Central memory CD8-positive, alpha-beta T cell (primary cell): Measurements from ENCODE around the gene RAP1GAP.

ENCODE experiments used
- ATAC-seq: fragments of 150-1000 bp; cut with Tn5 transposase; replicated peaks from 2 replicates; pipeline ENCODE4 v1.10.0; 2022; ENCODE audit warnings: mild to moderate bottlenecking, moderate FRiP score, moderate number of reproducible peaks; ENCODE audit not compliant: poor library complexity, severe bottlenecking; ENCODE audit errors: extremely low read depth
- DNase-seq, 2 donors: peaks; one replicate each; pipeline ENCODE4 v3.0.0; 2021; ENCODE audit warnings: low spot score in 2 of 2
- H3K27ac Mint-ChIP-seq: one replicate; pipeline ENCODE4 v1.8.0; 2022; ENCODE audit warnings: low read depth, mild to moderate bottlenecking, moderate library complexity, mixed read lengths
- H3K27me3 Mint-ChIP-seq: one replicate; pipeline ENCODE4 v1.8.0; 2022; ENCODE audit warnings: mixed read lengths
- H3K36me3 Mint-ChIP-seq: one replicate; pipeline ENCODE4 v1.8.0; 2022; ENCODE audit warnings: mild to moderate bottlenecking, moderate library complexity, mixed read lengths; ENCODE audit not compliant: insufficient read depth
- H3K4me1 Mint-ChIP-seq: one replicate; pipeline ENCODE4 v1.8.0; 2022; ENCODE audit warnings: mixed read lengths
- H3K4me3 Mint-ChIP-seq: one replicate; pipeline ENCODE4 v1.8.0; 2022; ENCODE audit warnings: mild to moderate bottlenecking, moderate library complexity, mixed read lengths
- H3K9me3 Mint-ChIP-seq: one replicate; pipeline ENCODE4 v1.8.0; 2022; ENCODE audit warnings: mixed read lengths

Gene RAP1GAP

DNA sequence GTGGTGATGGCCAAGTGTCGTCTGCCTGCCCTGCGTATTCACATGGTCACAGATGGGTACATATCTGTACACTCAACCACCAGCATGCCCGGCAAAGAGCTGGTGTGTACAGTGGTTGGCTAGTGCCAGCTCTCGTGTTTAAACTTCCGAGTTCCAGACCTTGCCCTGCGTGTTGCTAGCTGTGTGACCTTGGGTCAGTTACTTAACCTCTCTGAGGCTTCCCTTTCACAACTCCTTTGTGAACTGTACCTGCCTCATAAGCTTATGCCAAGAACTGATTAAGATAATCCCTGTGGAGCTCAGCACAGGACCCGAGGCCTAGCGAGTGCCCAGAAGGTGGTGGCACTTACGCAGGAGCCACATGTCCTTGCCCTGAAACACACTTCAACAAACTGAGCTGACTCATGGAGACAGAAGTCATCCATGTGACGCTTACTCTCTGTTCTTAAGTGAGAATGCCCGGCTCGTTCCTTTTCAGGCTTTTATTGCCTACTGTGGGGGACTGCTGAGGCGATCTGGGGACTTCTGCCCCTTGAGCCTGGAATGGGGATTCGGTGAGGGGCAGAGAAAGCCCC is 104.5 kb downstream of the RAP1GAP start:
- H3K27ac Mint-ChIP-seq: no peak overlapping the region
- H3K36me3 Mint-ChIP-seq: no peaks in the 10 kb centered on the region

DNA sequence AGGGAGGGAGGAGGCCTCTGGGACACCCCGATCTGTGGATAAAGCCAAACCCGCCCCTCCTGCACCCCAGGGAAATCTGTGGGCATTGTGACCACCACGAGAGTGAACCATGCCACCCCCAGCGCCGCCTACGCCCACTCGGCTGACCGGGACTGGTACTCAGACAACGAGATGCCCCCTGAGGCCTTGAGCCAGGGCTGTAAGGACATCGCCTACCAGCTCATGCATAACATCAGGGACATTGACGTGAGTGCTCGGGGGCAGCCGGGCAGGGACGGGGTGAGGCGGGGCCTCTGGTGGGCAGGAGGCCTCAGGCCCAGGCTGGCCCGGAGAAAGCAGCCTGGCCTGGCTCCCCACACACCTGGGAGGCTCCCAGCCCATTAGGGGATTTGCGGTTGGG is 105.2 kb downstream of the RAP1GAP start:
- ATAC-seq: no peak
- no peaks in the 10 kb centered on the region for H3K9me3 Mint-ChIP-seq
- no peaks in the 10 kb centered on the region for H3K4me1 Mint-ChIP-seq
- peaks cover 20% of the 10 kb centered on the region for H3K27me3 Mint-ChIP-seq
- DNase-seq: no peak
- H3K4me3 Mint-ChIP-seq: no peak overlapping the region
- no peaks in the 10 kb centered on the region for H3K36me3 Mint-ChIP-seq
- no peak overlapping the region for H3K27ac Mint-ChIP-seq

More for the DNA sequence above, 104.5 kb downstream of the RAP1GAP start:
- Mint-ChIP-seq H3K9me3 (no peaks in the 10 kb centered on the region), H3K27me3 (peaks cover 14% of the 10 kb centered on the region), H3K4me1 (no peaks in the 10 kb centered on the region), H3K4me3 (no peak overlapping the region)
- DNase-seq: no peak
- no peak for ATAC-seq

DNA sequence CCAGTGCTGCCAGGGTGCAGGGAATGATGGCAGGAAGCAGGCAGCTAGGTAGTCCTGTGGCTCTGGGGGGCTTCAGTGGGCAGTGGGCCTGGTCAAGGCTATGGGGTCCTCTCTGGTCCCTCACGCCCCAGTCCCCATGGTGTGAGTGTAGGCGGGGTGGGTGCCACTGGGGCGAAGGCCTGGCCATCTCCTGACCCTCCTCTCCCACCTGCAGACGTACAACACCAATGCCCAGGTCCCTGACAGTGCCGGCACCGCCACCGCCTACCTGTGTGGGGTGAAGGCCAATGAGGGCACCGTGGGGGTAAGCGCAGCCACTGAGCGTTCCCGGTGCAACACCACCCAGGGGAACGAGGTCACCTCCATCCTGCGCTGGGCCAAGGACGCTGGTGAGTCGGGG is 106.3 kb downstream of the RAP1GAP start:
- Mint-ChIP-seq H3K27ac (no peak overlapping the region), H3K36me3 (no peaks in the 10 kb centered on the region), H3K4me3 (no peak overlapping the region), H3K9me3 (no peaks in the 10 kb centered on the region), H3K4me1 (no peaks in the 10 kb centered on the region), H3K27me3 (peaks cover 30% of the 10 kb centered on the region)
- ATAC-seq: no peak
- no peak for DNase-seq

DNA sequence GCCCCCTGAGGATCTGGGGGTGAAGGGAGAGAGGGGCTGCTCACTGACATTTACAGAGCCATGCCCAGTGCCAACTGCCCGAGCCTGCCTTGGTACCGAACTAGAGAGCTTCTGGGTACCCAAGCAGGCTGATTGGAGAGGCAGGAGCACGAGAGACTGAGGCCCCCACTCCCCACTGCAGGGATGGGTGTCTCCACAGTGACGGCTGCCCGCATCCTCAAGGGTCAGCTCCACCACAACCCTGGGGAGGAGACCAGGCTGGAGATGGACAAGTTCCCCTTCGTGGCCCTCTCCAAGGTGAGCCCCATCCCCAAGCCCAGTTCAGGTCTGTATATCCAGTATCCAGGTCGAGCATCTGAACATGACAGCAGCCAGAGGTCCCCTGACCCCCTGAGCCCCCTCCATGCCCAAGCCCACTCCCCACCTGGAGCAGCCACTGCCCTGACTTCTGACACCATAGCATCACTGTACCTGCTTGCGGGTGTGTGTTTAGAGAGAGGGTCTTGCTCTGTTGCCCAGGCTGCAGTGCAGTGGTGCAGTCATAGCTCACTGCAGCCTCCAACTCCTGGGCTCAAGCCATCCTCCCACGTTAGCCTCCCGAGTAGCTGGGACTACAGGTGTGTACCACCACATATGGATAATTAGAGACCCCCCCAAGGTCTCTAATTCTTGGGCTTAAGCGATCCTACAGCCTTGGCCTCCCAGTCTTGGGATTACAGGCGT is 108.1 kb downstream of the RAP1GAP start:
- H3K4me3 Mint-ChIP-seq: no peak overlapping the region
- H3K9me3 Mint-ChIP-seq: no peaks in the 10 kb centered on the region
- no peak for ATAC-seq
- no peaks in the 10 kb centered on the region for H3K36me3 Mint-ChIP-seq
- H3K27me3 Mint-ChIP-seq: peaks cover 44% of the 10 kb centered on the region
- DNase-seq: no peak
- H3K27ac Mint-ChIP-seq: no peak overlapping the region
- H3K4me1 Mint-ChIP-seq: no peaks in the 10 kb centered on the region

DNA sequence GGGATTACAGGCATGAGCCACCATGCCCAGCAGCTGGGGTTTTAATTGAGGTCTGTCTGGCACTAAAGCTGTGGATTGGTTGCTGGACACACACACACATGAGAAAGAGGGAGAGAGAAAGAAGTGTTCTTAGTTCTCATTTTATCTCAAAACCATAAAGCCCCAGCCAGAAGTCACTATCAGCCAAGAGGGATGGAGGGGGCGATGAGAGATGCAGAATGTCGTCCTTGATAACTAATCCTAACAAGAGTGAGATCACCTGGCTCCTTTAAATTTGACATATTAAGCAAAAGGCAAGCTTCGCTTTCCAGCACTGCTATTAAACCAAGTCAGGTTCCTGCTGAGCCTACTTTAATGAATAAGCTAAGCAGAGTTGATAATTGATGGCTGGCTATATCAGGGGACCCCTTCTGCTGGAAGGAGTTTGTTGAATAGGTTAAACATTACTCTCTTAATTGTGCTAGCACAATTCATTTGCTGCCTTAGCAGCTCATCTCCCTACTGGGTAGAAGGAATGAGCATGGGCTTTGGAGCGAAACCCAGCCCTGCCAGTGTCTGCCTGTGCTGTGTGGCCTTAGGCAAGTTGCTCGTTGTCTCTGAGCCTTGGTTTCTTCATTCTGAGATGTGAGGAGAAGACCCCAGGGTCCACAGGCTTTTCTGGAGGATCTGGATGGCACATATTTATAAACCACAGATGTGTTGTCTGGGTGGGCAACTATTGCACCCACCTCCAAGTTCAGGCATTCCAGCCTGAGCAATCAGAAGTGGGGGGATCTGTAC is 109.2 kb downstream of the RAP1GAP start:
- peaks cover 47% of the 10 kb centered on the region for H3K27me3 Mint-ChIP-seq
- no peak overlapping the region for H3K27ac Mint-ChIP-seq
- H3K36me3 Mint-ChIP-seq: no peaks in the 10 kb centered on the region
- no peaks in the 10 kb centered on the region for H3K4me1 Mint-ChIP-seq
- DNase-seq: no peak
- no peaks in the 10 kb centered on the region for H3K9me3 Mint-ChIP-seq
- H3K4me3 Mint-ChIP-seq: no peak overlapping the region
- no peak for ATAC-seq

DNA sequence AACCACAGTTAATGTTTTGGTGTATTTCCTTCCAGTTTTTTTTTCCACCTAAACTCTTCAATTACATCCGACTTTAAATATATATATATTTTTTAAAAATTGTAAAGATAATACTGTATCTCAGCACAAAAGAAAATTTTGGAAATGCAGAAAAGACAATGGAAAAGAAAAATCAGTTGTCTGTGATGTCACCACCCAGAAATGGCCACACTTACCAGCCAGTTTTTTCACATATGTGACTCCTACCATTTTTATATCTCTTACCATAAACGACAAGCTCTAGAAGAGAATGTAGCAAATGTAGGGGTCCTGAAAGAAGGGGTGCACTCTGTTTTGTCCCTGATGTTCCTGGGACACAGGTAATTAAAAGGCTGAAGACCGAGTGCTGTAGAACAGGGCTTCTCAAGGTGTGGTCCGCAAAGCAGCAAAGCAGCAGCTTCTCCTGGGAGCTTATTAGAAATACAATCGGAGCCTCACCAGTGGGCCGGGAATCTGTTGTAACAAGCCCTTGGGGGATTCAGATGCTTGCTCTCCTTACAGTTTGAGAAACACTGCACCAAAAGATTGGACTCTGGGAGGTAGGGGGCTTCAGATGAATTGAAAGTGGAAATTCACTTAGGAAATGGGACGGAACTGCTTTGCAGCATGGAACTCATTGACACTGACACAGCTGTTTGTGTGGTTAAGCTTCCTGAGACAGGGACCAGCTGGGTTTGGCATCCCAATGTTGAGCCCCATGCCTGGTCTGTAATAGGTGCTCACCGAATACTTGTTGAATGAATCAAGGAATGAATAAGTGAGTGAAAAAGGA is 115.8 kb downstream of the RAP1GAP start:
- peaks cover 52% of the 10 kb centered on the region for H3K27me3 Mint-ChIP-seq
- DNase-seq: no peak
- ATAC-seq: no peak
- H3K36me3 Mint-ChIP-seq: peaks cover 2% of the 10 kb centered on the region
- no peaks in the 10 kb centered on the region for H3K9me3 Mint-ChIP-seq
- H3K4me1 Mint-ChIP-seq: no peaks in the 10 kb centered on the region
- H3K27ac Mint-ChIP-seq: no peak overlapping the region
- no peak overlapping the region for H3K4me3 Mint-ChIP-seq

DNA sequence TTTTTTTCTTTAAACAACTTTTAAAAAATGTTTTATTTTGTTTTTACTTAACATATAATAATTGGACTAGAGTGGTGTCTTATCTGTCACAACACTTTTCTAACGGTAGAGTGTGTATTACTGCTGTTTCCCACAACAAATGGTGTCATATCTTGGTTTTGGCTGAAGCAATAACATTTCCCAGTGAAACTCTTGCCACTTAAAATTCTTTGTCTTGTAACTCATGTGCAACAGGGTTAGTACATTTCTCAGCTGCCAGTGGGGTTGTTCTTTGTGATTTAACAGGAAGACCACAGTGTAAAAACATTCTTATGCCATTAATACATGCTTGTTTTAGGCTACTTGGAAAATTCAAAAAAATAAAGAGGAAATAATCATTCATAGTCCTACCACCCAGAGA is 116.4 kb downstream of the RAP1GAP start:
- DNase-seq (no peak), ATAC-seq (no peak)
- H3K4me3 Mint-ChIP-seq: no peak overlapping the region
- H3K27ac Mint-ChIP-seq: no peak overlapping the region
- H3K36me3 Mint-ChIP-seq: peaks cover 2% of the 10 kb centered on the region
- H3K4me1 Mint-ChIP-seq: no peaks in the 10 kb centered on the region
- H3K27me3 Mint-ChIP-seq: peaks cover 46% of the 10 kb centered on the region
- H3K9me3 Mint-ChIP-seq: no peaks in the 10 kb centered on the region

DNA sequence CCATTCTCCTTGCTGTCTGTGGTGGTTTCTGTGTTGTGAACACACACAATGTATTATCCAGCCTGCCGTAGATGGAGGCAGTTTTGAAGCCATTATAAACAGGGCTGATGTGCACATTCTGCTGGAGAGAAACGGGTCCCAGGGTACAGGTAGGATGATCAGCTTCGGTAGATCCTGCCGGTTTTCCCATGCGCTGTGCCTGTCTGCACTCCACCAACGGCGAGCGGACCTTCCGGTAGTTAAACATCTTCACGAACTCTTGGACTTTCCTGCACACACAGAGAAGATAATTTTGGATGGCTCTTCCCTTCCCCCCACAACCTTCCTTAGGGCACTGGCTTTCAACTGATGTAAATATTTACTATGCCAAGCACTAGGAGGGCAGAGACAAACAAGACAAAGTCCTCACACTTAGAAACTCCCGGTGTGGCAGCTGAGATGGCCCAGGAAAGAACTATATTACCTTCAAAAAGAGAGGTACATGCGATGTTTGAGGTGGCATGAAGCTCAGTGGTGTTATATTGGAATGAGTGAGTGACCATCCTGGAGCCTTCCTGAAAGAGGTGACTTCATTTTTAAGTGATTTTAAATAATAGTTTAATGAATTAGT is 118.2 kb downstream of the RAP1GAP start:
- Mint-ChIP-seq H3K4me1 (no peaks in the 10 kb centered on the region), H3K4me3 (no peak overlapping the region), H3K27ac (no peak overlapping the region), H3K9me3 (no peaks in the 10 kb centered on the region), H3K27me3 (peaks cover 32% of the 10 kb centered on the region), H3K36me3 (peaks cover 2% of the 10 kb centered on the region)
- ATAC-seq (no peak), DNase-seq (no peak)

DNA sequence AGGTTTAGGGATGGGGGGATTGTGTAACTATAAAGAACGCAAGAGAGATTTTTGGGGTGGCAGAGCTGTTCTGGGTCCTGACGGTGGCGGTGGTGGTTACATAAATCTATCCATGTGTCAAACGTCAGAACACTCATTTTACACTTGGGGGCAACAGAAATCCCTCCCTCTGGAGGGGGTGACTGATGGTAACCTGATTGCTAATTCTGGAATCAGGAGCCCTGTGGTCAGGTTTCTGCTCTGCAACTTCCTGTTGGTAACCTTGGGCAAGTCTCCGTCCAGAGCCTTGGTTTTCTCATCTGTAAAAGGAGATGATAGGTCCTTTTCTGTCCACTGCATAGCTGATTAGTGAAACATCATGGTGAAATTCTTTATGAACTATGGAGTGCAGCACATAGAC is 119.1 kb downstream of the RAP1GAP start:
- ATAC-seq (no peak), DNase-seq (no peak)
- Mint-ChIP-seq H3K4me1 (no peaks in the 10 kb centered on the region), H3K4me3 (no peak overlapping the region), H3K27ac (no peak overlapping the region), H3K36me3 (peaks cover 2% of the 10 kb centered on the region), H3K27me3 (peaks cover 24% of the 10 kb centered on the region), H3K9me3 (no peaks in the 10 kb centered on the region)

DNA sequence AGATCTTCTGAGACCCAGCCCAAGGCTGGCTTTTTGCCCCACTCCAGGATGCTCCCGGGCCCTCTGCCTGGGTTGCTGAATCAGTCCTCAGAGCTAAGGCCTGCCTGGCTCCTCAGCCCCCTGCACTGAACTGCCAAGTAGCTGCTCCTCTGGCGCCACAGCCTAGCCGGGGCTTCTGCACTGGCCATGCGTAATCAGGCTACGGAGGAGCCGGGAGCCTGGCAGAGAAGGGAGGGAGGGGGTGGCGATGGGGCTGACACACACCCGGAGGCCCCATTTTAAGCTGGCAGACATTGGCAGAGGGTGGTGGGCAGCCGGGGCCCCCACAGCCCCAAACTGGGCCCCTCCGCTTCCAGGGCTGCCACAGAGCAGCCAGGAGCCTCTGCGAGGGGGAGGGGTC is 121.3 kb downstream of the RAP1GAP start:
- no peaks in the 10 kb centered on the region for H3K36me3 Mint-ChIP-seq
- ATAC-seq (no peak), DNase-seq (no peak)
- no peak overlapping the region for H3K27ac Mint-ChIP-seq
- H3K4me3 Mint-ChIP-seq: no peak overlapping the region
- peaks cover 16% of the 10 kb centered on the region for H3K27me3 Mint-ChIP-seq
- no peaks in the 10 kb centered on the region for H3K4me1 Mint-ChIP-seq
- no peaks in the 10 kb centered on the region for H3K9me3 Mint-ChIP-seq
